ENCODE measurements around the gene MACROD1. TPM values are rescaled to one million over a fixed set of nuclear protein-coding genes. Genes with fewer than 3 reads are reported as not detected.

Gene MACROD1
- total and polyA plus RNA-seq, 2 donors, result 9.8 to 25.1 TPM

DNA sequence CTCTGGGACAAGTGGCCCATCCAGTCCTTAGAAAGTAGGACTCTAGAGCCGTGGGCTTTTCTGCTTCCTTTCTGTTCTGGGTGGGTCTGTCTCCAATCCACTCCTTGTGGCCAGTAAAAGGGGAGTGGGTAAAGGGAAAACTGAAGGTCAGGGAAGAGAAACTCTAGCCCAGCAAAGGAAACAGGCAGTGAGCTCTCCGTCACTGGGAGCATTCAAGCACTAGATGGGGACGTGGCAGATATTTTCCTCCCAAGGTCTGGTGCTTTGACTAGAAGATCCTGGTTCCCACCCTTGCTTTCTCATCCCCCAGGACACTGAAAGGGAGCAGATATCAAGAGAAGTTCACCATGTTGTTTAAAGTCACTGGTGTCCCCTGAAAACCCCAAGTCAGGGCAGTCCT lies 42.2 kb downstream of the MACROD1 start:
- 90% methylated on average over 3 of the region's 3 CpGs for WGBS
- no peak for DNase-seq (ENCODE audit: extremely low spot score)
- no peaks in the 10 kb centered on the region for H3K36me3 ChIP-seq (ENCODE audit: insufficient read depth)
- H3K4me1 ChIP-seq (ENCODE audit: insufficient read depth), result no peaks in the 10 kb centered on the region
- H3K27ac ChIP-seq (ENCODE audit: low read depth), result no peak overlapping the region
- H3K4me3 ChIP-seq (ENCODE audit: low read depth, low read length), result no peak overlapping the region

DNA sequence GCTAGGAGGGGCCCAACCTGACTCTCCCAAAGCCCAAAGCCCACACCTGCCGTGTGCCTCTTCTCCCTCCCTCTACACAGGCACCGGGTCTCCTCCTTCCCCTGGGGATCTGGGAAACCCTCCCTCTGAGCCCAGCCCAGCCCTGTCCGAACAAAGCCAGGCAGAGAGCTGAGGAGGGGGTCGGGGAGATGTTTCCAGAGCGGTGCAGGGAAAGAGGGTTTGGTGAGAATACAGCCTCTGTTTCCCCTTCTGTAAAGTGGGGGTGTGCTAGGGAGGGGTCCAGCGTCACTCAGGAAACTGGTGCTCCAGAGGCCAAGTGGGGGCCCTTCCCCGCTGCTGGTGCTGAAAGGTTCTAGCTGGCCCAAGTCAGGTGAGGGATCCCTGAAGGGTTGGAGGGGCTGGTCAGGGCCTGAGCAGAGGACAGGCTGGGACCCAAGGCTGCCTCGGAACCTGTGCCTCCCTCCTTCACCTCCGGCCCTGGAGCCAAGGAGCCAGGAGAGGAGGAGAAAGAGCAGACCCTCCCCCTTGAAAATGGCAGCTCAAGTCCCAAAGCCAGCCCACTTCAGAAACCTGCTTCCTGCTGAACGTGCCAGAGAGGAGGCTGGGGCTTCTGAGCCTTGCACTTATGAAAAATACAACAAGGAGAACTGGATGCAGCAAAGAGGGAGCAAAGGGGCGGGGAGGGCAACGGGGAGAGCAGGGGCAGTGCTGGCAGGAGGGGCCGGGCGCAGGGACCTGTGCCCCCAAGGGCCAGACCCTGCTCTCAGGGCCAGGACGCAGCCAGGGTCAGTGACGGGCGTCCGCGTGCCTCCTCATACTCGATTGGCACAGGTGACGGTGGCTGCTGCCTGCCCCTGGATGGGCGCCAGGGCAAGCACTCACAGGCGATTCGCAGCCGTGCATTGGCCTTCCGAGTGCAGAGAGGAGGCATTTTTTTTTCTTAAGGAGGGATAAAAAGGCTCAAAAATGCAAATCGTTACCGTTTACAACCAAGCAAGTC lies 43.2 kb downstream of the MACROD1 start:
- WGBS, result 59% methylated on average over 28 of the region's 28 CpGs
- Histone ChIP-seq H3K4me3 (ENCODE audit: low read depth, low read length) (no peak overlapping the region), H3K4me1 (ENCODE audit: insufficient read depth) (no peaks in the 10 kb centered on the region), H3K36me3 (ENCODE audit: insufficient read depth) (no peaks in the 10 kb centered on the region), H3K27ac (ENCODE audit: low read depth) (no peak overlapping the region)
- DNase-seq (ENCODE audit: extremely low spot score), result no peak

DNA sequence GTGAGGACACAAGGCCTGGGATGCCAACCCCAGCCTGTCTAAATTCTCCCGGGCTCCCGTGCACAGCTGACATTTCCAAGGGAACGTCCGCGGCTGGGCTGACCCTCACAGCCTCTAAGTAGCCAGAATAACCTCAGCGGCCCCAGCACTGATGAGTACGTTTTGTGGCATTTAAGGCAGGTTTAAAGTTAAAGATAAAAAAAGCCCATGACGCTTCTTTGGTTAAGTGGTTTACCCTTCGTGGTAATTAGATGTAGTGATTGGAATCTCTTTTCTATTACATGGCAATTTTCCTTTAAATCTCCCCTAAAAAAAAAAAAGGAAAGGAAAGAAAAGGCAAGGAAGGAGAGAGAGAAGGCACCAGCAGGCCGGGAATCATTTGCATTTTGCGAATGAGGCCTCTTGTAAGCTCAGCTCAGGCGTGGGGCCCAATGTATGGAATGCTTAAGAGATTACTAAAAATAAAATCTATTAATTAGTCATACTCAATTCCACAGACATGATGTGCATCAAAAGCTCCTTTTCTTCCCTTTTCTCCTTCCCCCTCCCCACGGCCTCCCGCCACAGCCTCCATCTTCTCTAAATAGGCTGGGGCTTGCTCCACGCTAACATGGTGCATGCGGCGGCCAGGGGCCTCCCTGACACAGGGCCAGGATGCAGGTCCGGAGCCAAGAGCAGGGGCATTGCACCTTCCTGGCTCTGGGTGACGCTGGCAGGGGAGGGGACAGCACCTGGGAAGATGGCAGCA lies 44.1 kb downstream of the MACROD1 start:
- Histone ChIP-seq H3K4me1 (ENCODE audit: insufficient read depth) (no peaks in the 10 kb centered on the region), H3K27ac (ENCODE audit: low read depth) (no peak overlapping the region), H3K36me3 (ENCODE audit: insufficient read depth) (no peaks in the 10 kb centered on the region), H3K4me3 (ENCODE audit: low read depth, low read length) (no peak overlapping the region)
- WGBS, result 84% methylated on average over 19 of the region's 19 CpGs
- no peak for DNase-seq (ENCODE audit: extremely low spot score)

DNA sequence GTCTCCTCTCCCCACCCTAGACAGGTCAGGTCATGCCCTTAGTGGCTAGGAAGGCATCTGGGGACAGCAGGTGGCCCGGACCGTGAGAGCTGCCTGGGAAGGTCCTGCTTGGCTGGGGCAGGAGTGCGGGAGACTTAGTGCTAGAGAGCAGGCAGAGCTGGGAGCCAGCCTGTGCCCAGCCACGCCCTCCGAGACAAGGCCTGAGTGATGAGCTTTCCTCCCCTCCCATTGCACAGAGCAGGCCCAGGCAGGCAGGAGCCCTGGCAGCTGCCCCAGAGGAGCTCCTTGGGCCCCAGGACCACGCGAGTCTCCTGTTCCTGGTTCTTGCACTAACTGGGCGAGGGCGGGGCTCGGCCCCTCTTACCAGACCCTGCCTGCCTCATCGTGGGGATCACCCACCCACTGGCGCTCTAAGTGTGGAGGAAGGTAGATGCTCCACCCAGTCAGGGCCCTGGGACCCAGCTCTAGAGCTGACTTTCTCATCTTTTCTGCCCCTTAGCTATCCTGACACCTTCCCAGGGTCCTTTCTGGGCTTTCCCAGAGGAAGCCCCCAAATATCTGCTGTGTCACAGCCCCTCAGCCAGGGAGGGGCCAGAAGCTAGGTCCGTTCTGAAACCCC lies 44.9 kb downstream of the MACROD1 start:
- Histone ChIP-seq H3K4me1 (ENCODE audit: insufficient read depth) (no peaks in the 10 kb centered on the region), H3K27ac (ENCODE audit: low read depth) (no peak overlapping the region), H3K4me3 (ENCODE audit: low read depth, low read length) (no peak overlapping the region), H3K36me3 (ENCODE audit: insufficient read depth) (no peaks in the 10 kb centered on the region)
- no peak for DNase-seq (ENCODE audit: extremely low spot score)
- 83% methylated on average over 13 of the region's 13 CpGs for WGBS

DNA sequence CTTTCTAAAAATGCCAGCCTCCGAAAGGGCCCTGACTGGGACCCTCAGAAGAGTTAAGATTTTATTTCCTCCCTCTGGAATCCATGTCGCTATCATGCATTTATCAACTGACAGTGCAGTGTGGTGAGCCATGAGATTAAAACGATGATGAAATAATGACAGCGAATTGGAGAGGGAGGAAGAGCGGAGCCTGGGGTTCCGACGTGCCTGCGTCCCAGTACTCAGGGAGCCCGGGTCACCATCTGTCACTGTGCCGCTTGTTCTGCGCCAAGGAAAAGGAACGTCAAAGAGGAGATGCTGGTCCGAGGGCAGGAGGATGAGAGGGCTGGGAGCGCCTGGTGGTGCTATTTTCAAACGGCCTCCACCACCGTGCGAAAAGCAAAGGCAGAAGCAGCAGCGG lies 46.2 kb downstream of the MACROD1 start:
- Histone ChIP-seq H3K4me3 (ENCODE audit: low read depth, low read length) (no peak overlapping the region), H3K4me1 (ENCODE audit: insufficient read depth) (no peaks in the 10 kb centered on the region), H3K36me3 (ENCODE audit: insufficient read depth) (no peaks in the 10 kb centered on the region), H3K27ac (ENCODE audit: low read depth) (no peak overlapping the region)
- 89% methylated on average over 18 of the region's 18 CpGs for WGBS
- no peak for DNase-seq (ENCODE audit: extremely low spot score)

DNA sequence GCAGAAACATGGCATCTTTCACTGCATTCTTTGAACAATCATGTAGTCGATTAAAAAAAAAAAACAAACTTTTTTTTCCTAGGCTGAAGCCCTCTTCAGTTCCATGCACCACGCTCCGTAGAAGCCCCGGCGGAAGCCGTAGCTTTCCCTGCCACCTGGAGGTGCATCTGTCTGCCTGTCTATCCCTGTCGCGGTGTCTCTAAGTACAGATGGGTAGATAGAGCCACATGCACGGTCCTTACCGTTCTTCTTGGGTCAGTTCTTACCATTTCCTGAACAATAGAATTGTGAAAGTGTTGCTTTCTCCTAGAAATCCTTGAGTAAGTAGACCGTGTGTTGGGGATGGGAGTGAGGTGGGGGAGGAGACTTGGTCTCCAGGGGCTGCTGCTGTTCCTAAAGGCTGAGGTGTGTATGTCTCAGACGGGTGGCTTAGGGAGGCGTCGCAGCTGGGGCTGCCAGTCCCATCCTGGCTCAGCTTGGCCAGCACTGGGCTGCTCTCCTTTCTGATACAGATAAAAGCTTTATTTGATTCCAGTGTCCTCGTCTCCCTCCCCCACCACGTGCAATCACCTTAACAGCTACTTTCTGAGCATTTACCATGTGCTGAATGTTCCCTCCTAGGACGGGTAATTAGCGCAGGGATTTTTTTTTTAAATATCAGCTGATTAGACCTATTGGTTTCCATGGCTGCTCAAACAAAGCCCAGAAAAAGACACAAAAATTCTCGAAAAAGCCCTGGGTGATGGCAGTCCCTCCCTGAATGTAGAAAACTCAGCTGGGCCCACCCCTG lies 46.8 kb downstream of the MACROD1 start:
- no peak for DNase-seq (ENCODE audit: extremely low spot score)
- H3K4me3 ChIP-seq (ENCODE audit: low read depth, low read length), result no peak overlapping the region
- H3K4me1 ChIP-seq (ENCODE audit: insufficient read depth), result no peaks in the 10 kb centered on the region
- no peaks in the 10 kb centered on the region for H3K36me3 ChIP-seq (ENCODE audit: insufficient read depth)
- WGBS, result 80% methylated on average over 19 of the region's 19 CpGs
- H3K27ac ChIP-seq (ENCODE audit: low read depth), result no peak overlapping the region

DNA sequence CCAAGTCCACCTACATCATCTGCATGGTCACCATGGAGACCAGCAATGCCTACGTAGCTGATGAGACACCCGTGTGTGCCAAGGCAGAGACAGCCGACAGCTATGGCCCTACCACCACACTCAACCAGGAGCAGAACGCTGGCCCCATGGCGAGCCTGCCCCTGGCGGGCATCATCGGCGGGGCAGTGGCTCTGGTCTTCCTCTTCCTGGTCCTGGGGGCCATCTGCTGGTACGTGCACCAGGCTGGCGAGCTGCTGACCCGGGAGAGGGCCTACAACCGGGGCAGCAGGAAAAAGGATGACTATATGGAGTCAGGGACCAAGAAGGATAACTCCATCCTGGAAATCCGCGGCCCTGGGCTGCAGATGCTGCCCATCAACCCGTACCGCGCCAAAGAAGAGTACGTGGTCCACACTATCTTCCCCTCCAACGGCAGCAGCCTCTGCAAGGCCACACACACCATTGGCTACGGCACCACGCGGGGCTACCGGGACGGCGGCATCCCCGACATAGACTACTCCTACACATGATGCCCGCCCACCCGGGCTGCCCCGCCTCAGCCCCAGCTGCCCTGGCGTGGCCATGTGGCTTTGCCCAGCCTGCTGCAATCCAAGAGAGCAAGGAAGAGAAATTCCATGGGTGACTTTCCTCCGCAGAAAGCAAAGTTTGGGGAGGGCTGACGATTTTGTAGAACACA lies 48.0 kb downstream of the MACROD1 start:
- DNase-seq (ENCODE audit: extremely low spot score), result no peak
- WGBS, result 93% methylated on average over 32 of the region's 32 CpGs
- no peaks in the 10 kb centered on the region for H3K4me1 ChIP-seq (ENCODE audit: insufficient read depth)
- H3K36me3 ChIP-seq (ENCODE audit: insufficient read depth), result no peaks in the 10 kb centered on the region
- no peak overlapping the region for H3K4me3 ChIP-seq (ENCODE audit: low read depth, low read length)
- H3K27ac ChIP-seq (ENCODE audit: low read depth), result no peak overlapping the region

DNA sequence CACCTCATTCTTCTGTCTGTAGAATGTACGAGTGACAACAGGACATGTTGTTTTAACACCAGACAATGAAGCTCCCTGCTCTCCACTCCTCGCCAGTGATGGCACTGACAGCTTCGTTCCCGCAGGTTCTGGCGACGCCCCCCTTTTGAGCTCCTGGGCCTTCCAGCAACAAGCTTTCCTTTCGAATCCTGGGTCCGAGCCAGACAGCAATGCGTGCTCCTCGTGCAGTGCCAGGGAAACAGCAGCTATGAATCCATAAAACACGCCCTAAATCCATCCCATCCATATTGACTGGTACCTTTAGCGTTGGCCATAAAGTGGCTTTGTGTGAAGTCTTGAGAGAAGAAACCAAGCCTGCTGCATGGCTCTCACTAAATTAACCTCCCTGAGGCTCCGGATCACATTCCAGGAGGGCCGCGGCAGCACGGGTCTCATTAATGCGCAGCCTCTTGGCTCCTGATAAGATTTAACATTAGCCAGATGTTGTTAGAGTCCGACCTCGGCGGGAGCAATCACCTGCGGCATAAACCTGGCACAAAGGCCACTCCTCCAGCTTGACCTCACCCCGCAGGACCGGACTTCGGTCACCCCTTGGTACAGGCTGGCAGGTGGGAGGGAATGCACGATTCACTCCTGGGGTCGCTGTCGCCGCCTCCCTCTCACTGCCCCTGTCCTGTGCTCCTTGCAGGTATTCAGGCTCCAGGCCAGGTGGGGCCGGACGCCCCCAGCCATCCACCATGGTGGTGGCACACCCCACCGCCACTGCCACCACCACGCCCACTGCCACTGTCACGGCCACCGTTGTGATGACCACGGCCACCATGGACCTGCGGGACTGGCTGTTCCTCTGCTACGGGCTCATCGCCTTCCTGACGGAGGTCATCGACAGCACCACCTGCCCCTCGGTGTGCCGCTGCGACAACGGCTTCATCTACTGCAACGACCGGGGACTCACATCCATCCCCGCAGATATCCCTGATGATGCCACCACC lies 50.1 kb downstream of the MACROD1 start:
- 75% methylated on average over 47 of the region's 47 CpGs for WGBS
- H3K36me3 ChIP-seq (ENCODE audit: insufficient read depth), result no peaks in the 10 kb centered on the region
- no peak overlapping the region for H3K4me3 ChIP-seq (ENCODE audit: low read depth, low read length)
- H3K27ac ChIP-seq (ENCODE audit: low read depth), result no peak overlapping the region
- no peaks in the 10 kb centered on the region for H3K4me1 ChIP-seq (ENCODE audit: insufficient read depth)
- DNase-seq (ENCODE audit: extremely low spot score), result no peak

DNA sequence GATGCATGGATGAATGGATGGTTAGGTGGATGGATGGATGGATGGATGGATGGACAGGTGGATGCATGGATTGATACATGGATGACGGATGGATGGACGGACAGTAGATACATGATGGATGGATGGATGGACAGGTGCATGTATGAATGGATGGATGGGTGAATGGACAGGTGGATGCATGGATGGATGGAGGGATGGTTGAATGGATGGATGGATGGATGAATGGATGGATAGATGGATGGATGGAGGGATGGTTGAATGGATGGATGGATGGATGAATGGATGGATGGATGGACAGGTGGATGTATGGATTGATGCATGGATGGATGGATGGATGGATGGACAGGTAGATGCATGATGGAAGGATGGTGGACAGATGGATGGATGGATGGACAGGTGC lies 51.7 kb downstream of the MACROD1 start:
- Histone ChIP-seq H3K4me1 (ENCODE audit: insufficient read depth) (no peaks in the 10 kb centered on the region), H3K36me3 (ENCODE audit: insufficient read depth) (no peaks in the 10 kb centered on the region), H3K4me3 (ENCODE audit: low read depth, low read length) (no peak overlapping the region), H3K27ac (ENCODE audit: low read depth) (no peak overlapping the region)
- no peak for DNase-seq (ENCODE audit: extremely low spot score)
- 96% methylated on average over 2 of the region's 2 CpGs for WGBS

DNA sequence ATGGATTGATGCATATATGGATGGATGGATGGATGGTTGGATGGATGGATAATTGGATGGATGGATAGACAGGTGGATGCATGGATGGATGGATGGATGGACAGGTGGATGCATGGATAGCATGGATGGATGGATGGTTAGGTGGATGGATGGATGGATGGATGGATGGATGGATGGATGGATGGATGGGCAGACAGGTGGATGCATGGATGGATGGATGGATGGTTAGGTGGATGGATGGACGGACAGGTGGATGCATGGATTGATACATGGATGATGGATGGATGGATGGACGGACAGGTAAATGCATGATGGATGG lies 52.5 kb downstream of the MACROD1 start:
- Histone ChIP-seq H3K36me3 (ENCODE audit: insufficient read depth) (no peaks in the 10 kb centered on the region), H3K4me1 (ENCODE audit: insufficient read depth) (no peaks in the 10 kb centered on the region), H3K27ac (ENCODE audit: low read depth) (no peak overlapping the region), H3K4me3 (ENCODE audit: low read depth, low read length) (no peak overlapping the region)
- no peak for DNase-seq (ENCODE audit: extremely low spot score)
- WGBS, result 91% methylated on average over 2 of the region's 2 CpGs

DNA sequence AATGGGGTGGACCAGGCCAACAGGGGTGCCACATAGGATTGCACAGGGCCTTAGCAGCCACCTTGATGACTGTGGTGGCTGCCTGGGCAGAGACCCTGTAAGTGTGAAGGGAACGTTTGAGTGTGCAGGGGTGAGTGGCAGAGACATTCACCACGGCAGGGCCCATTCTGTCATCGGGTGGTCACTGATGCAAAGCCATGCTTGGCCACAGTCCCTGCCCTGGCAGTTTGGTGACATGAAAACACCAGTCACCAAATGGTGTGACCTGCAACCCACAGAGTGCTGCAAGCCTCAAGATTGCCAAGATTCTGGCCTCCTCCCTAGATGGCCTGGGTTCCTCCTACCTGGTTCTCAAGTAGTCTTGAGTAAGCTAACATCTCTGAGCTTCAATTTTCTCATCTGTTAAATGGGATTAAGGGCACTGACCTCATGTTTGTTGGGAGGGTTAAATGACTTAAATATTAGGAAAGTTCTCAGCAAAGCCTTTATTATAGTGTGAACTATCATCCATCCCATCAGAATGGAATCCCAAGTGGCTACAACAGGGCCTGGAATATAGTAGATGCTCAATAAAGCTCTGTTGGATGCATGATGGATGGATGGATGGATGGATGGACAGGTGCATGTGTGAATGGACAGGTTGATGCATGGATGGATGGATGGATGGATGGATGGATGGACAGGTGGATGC lies 53.0 kb downstream of the MACROD1 start:
- 64% methylated on average over 3 of the region's 3 CpGs for WGBS
- no peak overlapping the region for H3K27ac ChIP-seq (ENCODE audit: low read depth)
- no peak overlapping the region for H3K4me3 ChIP-seq (ENCODE audit: low read depth, low read length)

More for the DNA sequence above, 53.0 kb downstream of the MACROD1 start:
- no peaks in the 10 kb centered on the region for H3K36me3 ChIP-seq (ENCODE audit: insufficient read depth)
- no peak for DNase-seq (ENCODE audit: extremely low spot score)
- no peaks in the 10 kb centered on the region for H3K4me1 ChIP-seq (ENCODE audit: insufficient read depth)

Data from urinary bladder (tissue), 4 donors.